ENCODE data around the gene ZFYVE26.

DNA sequence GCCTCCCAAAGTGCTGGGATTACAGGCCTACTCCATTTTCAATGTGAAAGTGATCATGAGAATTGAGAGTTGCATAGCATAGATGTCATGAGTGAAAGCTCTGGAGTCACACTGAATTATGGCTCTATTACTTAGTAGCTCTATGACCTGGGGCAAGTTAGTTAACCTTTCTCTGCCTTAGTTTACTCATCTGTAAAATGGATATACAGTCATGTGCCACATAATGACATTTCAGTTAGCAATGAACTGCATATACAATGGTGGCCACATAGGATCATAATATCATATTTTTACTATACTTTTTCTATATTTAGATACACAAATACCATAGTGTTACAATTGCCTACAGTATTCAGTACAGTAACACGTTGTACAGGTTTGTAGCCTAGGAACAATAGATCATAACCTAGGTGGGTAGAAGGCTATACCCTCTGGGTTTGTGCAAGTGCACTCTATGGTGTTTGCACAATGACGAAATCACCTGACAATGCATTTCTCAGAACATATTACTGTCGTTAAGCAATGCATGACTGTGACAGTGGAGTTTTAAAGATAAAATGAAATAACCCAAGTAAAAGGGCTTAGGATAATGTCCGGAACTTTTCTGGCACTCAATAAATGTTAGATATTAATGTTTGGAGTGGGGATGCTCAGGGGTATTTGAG lies 53.1 kb downstream of the ZFYVE26 start:
- TF ChIP-seq, protein P1, sequence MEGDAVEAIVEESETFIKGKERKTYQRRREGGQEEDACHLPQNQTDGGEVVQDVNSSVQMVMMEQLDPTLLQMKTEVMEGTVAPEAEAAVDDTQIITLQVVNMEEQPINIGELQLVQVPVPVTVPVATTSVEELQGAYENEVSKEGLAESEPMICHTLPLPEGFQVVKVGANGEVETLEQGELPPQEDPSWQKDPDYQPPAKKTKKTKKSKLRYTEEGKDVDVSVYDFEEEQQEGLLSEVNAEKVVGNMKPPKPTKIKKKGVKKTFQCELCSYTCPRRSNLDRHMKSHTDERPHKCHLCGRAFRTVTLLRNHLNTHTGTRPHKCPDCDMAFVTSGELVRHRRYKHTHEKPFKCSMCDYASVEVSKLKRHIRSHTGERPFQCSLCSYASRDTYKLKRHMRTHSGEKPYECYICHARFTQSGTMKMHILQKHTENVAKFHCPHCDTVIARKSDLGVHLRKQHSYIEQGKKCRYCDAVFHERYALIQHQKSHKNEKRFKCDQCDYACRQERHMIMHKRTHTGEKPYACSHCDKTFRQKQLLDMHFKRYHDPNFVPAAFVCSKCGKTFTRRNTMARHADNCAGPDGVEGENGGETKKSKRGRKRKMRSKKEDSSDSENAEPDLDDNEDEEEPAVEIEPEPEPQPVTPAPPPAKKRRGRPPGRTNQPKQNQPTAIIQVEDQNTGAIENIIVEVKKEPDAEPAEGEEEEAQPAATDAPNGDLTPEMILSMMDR (conservative IDR thresholded peaks at IDR 0.05; ENCODE audit: low read depth, low read length) = no peak
- no peak for TF ChIP-seq EZH2 (IDR thresholded peaks at IDR 0.05; ENCODE audit: low read length, unreplicated experiment)
- no peak for TF ChIP-seq EZH2phosphoT487 (IDR thresholded peaks at IDR 0.05; ENCODE audit: borderline replicate concordance, low read length)
